Natural killer cell treated with Interleukin-12 subunit alpha and Interleukin-12 subunit beta and Interleukin-15 and Interleukin-18, amount 100 ng/mL, for 72 hours (primary cell): ENCODE measurements around the gene ASTL. TPM values are rescaled to one million over a fixed set of nuclear protein-coding genes. Genes with fewer than 3 reads are reported as not detected.

ENCODE experiments used
- ATAC-seq, 2 donors: fragments of 150-1000 bp; cut with Tn5 transposase in 1 of 2; sonication (Bioruptor Pico), chemical (Tn5 transposase) in 1 of 2; 2 replicates each; pipeline ENCODE4 v1.10.0; 2021
- DNase-seq: peaks from one replicate; pipeline ENCODE4 v3.0.0; 2022; ENCODE audit warnings: low spot score
- H3K27ac Mint-ChIP-seq, 2 donors: 1 replicate in 1 of 2; 2 replicates in 1 of 2; pipeline ENCODE4 v1.8.0; 2022; ENCODE audit warnings: mixed read lengths in 2 of 2, mild to moderate bottlenecking in 1 of 2, moderate library complexity in 1 of 2
- H3K27me3 Mint-ChIP-seq, 2 donors: 1 replicate in 1 of 2; 2 replicates in 1 of 2; pipeline ENCODE4 v1.8.0; 2022; ENCODE audit warnings: mixed read lengths in 2 of 2
- H3K36me3 Mint-ChIP-seq: one replicate; pipeline ENCODE4 v1.8.0; 2022; ENCODE audit warnings: mixed read lengths
- H3K4me1 Mint-ChIP-seq, 2 donors: 1 replicate in 1 of 2; 2 replicates in 1 of 2; pipeline ENCODE4 v1.8.0; 2022; ENCODE audit warnings: low read depth in 2 of 2, mixed read lengths in 2 of 2, mild to moderate bottlenecking in 1 of 2
- H3K4me3 Mint-ChIP-seq: one replicate; pipeline ENCODE4 v1.8.0; 2022; ENCODE audit warnings: mixed read lengths
- H3K9me3 Mint-ChIP-seq: 2 replicates; pipeline ENCODE4 v1.8.0; 2022; ENCODE audit warnings: mixed read lengths
- total RNA-seq, 2 donors: library from RNA; stranded (reverse); gene quantifications; one replicate each; pipeline ENCODE4 v1.2.3, GENCODE V29; 2022

ASTL gene
- total RNA-seq, 2 donors from 2014 or later: 0.92 TPM; not detected in 1

- Mint-ChIP-seq H3K9me3 (no peaks in the 10 kb centered on the region), H3K27ac (no peak overlapping the region), H3K4me3 (peak overlapping the region; percentile 25), H3K27me3 (peaks cover 16 to 20% of the 10 kb centered on the region in 2 donors), H3K4me1 (peaks cover 5 to 12% of the 10 kb centered on the region in 2 donors), H3K36me3 (no peaks in the 10 kb centered on the region)
- no peak for ATAC-seq
- DNase-seq: no peak
Observed at GRCh38 chr2:96114546-96114902, 23.8 kb downstream of the ASTL start.

- no peak overlapping the region for H3K4me3 Mint-ChIP-seq
- no peak overlapping the region for H3K27ac Mint-ChIP-seq
- peaks cover 5 to 12% of the 10 kb centered on the region in 2 donors for H3K4me1 Mint-ChIP-seq
- no peak for ATAC-seq
- H3K9me3 Mint-ChIP-seq: no peaks in the 10 kb centered on the region
- H3K27me3 Mint-ChIP-seq: peaks cover 12 to 14% of the 10 kb centered on the region in 2 donors
- H3K36me3 Mint-ChIP-seq: no peaks in the 10 kb centered on the region
- DNase-seq: no peak
Observed at GRCh38 chr2:96113951-96114350, 24.4 kb downstream of the ASTL start.

GRCh38 chr2:96113367-96113677 lies 25.0 kb downstream of the ASTL start:
- H3K27me3 Mint-ChIP-seq: peaks cover 10 to 11% of the 10 kb centered on the region in 2 donors
- peaks cover 5 to 12% of the 10 kb centered on the region in 2 donors for H3K4me1 Mint-ChIP-seq
- no peak overlapping the region for H3K4me3 Mint-ChIP-seq
- no peak overlapping the region for H3K27ac Mint-ChIP-seq
- no peak for DNase-seq
- no peak for ATAC-seq
- H3K9me3 Mint-ChIP-seq: no peaks in the 10 kb centered on the region
- no peaks in the 10 kb centered on the region for H3K36me3 Mint-ChIP-seq

- ATAC-seq: no peak
- Mint-ChIP-seq H3K4me1 (peaks cover 5 to 9% of the 10 kb centered on the region in 2 donors), H3K27me3 (peaks cover 10 to 11% of the 10 kb centered on the region in 2 donors), H3K36me3 (no peaks in the 10 kb centered on the region), H3K9me3 (no peaks in the 10 kb centered on the region), H3K27ac (no peak overlapping the region), H3K4me3 (no peak overlapping the region)
- DNase-seq: no peak
Observed at GRCh38 chr2:96112501-96113366, 25.6 kb downstream of the ASTL start.

- H3K4me1 Mint-ChIP-seq: peaks cover 5 to 7% of the 10 kb centered on the region in 2 donors
- no peaks in the 10 kb centered on the region for H3K36me3 Mint-ChIP-seq
Observed at GRCh38 chr2:96111823-96112500, 26.3 kb downstream of the ASTL start.

GRCh38 chr2:96111257-96111640 lies 27.1 kb downstream of the ASTL start:
- DNase-seq: peak; percentile 6
- no peaks in the 10 kb centered on the region for H3K36me3 Mint-ChIP-seq

More at GRCh38 chr2:96111823-96112500, 26.3 kb downstream of the ASTL start:
- Mint-ChIP-seq H3K27me3 (peaks cover 10 to 11% of the 10 kb centered on the region in 2 donors), H3K4me3 (no peak overlapping the region), H3K27ac (no peak overlapping the region), H3K9me3 (no peaks in the 10 kb centered on the region)
- peak; percentile 41 for DNase-seq
- ATAC-seq: no peak

GRCh38 chr2:96110621-96111256 lies 27.6 kb downstream of the ASTL start:
- Mint-ChIP-seq H3K9me3 (no peaks in the 10 kb centered on the region), H3K27ac (no peak overlapping the region), H3K4me1 (peaks cover 4 to 5% of the 10 kb centered on the region in 2 donors), H3K4me3 (no peak overlapping the region), H3K27me3 (peaks cover 7 to 8% of the 10 kb centered on the region in 2 donors), H3K36me3 (no peaks in the 10 kb centered on the region)
- ATAC-seq: peak in 1 of 2 donors; percentile 14
- DNase-seq: peak; percentile 48

More at GRCh38 chr2:96111257-96111640, 27.1 kb downstream of the ASTL start:
- Mint-ChIP-seq H3K4me3 (no peak overlapping the region), H3K4me1 (peaks cover 5 to 7% of the 10 kb centered on the region in 2 donors), H3K27me3 (peaks cover 10 to 11% of the 10 kb centered on the region in 2 donors), H3K9me3 (no peaks in the 10 kb centered on the region), H3K27ac (no peak overlapping the region)
- ATAC-seq: no peak

GRCh38 chr2:96109931-96110511 lies 28.3 kb downstream of the ASTL start:
- Mint-ChIP-seq H3K9me3 (no peaks in the 10 kb centered on the region), H3K27me3 (peaks cover 0 to under 1% of the 10 kb centered on the region in 2 donors), H3K4me1 (no peaks in the 10 kb centered on the region), H3K27ac (no peak overlapping the region), H3K36me3 (no peaks in the 10 kb centered on the region), H3K4me3 (no peak overlapping the region)
- DNase-seq (peak; percentile 49), ATAC-seq (peak in 1 of 2 donors; percentile 16)

- Mint-ChIP-seq H3K4me1 (no peaks in the 10 kb centered on the region), H3K27ac (no peak overlapping the region), H3K36me3 (no peaks in the 10 kb centered on the region), H3K4me3 (no peak overlapping the region), H3K27me3 (no peaks in the 10 kb centered on the region), H3K9me3 (no peaks in the 10 kb centered on the region)
- DNase-seq: no peak
- no peak for ATAC-seq
Observed at GRCh38 chr2:96109361-96109680, 29.0 kb downstream of the ASTL start.

GRCh38 chr2:96108541-96109360 lies 29.6 kb downstream of the ASTL start:
- Mint-ChIP-seq H3K36me3 (no peaks in the 10 kb centered on the region), H3K4me3 (no peak overlapping the region), H3K9me3 (no peaks in the 10 kb centered on the region), H3K27ac (no peak overlapping the region), H3K4me1 (no peaks in the 10 kb centered on the region), H3K27me3 (no peaks in the 10 kb centered on the region)
- peak; percentile 58 for DNase-seq
- ATAC-seq: no peak

GRCh38 chr2:96108151-96108540 lies 30.2 kb downstream of the ASTL start:
- no peaks in the 10 kb centered on the region for H3K27me3 Mint-ChIP-seq
- no peaks in the 10 kb centered on the region for H3K36me3 Mint-ChIP-seq
- ATAC-seq: no peak
- no peaks in the 10 kb centered on the region for H3K9me3 Mint-ChIP-seq
- H3K4me1 Mint-ChIP-seq: no peaks in the 10 kb centered on the region
- no peak overlapping the region for H3K4me3 Mint-ChIP-seq
- no peak overlapping the region for H3K27ac Mint-ChIP-seq
- peak; percentile 57 for DNase-seq

GRCh38 chr2:96107708-96108065 lies 30.6 kb downstream of the ASTL start:
- ATAC-seq (no peak), DNase-seq (no peak)
- Mint-ChIP-seq H3K4me1 (no peaks in the 10 kb centered on the region), H3K9me3 (no peaks in the 10 kb centered on the region), H3K4me3 (no peak overlapping the region), H3K27ac (no peak overlapping the region), H3K27me3 (no peaks in the 10 kb centered on the region), H3K36me3 (no peaks in the 10 kb centered on the region)

GRCh38 chr2:96106991-96107707 lies 31.2 kb downstream of the ASTL start:
- no peak overlapping the region for H3K4me3 Mint-ChIP-seq
- no peaks in the 10 kb centered on the region for H3K9me3 Mint-ChIP-seq
- no peaks in the 10 kb centered on the region for H3K4me1 Mint-ChIP-seq
- no peaks in the 10 kb centered on the region for H3K27me3 Mint-ChIP-seq
- no peak overlapping the region for H3K27ac Mint-ChIP-seq
- H3K36me3 Mint-ChIP-seq: no peaks in the 10 kb centered on the region
- ATAC-seq (no peak), DNase-seq (peak; percentile 44)
